Activated T-cell treated with anti-CD3 and anti-CD28 coated beads for 48 hours (primary cell): ENCODE measurements around the gene JAM3.
A peak's percentile ranks its signal among the peaks of the same experiment; 100 is the strongest.

Experiments used
- DNase-seq: peaks from one replicate; pipeline ENCODE4 v3.0.0-alpha.2; 2020; ENCODE audit warnings: low read depth

JAM3 gene

GRCh38 chr11:134039726-134040385, 29.0 kb upstream of the JAM3 start:
- DNase-seq, result no peak

DNA sequence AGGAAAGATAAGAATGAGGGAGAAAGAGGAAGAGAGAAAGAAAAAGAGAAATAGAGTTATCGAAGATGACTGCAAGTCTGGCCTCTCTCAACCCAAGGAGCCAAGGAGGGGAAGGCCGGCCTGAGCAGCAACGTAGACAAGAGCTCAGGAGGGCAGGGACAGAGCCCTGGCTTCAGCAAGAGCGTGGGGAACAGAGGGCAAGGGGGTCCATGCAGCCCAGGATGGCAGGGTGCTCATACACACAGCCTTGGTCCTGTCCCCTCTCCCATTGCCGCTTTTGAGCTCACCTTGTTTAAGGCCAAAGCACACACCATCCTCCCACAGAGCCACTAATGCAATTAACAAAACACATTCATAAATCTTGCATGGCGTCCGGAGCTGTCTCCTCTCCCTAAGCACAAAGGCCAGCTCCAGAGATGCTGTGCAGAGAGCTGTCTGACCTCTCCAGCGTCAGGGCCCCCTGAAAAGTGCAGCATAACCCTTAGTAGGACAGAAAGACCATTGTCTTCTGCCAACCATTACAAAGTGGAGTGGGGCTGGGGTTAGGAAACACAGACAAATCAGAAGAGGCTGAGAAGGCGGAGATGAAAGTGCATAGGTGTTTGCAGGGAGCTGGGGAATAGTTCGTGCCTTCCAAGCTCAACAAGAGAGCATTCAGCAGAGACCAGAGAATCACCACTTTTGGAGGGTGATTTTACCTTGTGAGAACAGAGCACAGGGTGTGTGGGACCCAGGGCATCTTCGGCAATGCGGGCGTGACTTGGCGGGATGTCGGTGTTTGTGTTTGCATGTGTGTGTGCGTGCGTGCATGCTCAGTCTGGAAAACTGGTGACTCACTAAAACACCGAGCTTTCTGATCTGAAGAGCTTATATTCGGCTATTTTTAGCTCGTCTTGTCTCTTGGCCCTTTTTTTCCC, 28.2 kb upstream of the JAM3 start:
- DNase-seq, result no peak

GRCh38 chr11:134041349-134041748, 27.5 kb upstream of the JAM3 start:
- DNase-seq, result no peak

- no peak for DNase-seq
Measured at GRCh38 chr11:134041791-134042696, 26.8 kb upstream of the JAM3 start.

GRCh38 chr11:134043821-134044420, 25.0 kb upstream of the JAM3 start:
- no peak for DNase-seq

- DNase-seq, result no peak
Measured at GRCh38 chr11:134044514-134045284, 24.2 kb upstream of the JAM3 start.

- no peak for DNase-seq
Measured at GRCh38 chr11:134045799-134046635, 22.9 kb upstream of the JAM3 start.

DNA sequence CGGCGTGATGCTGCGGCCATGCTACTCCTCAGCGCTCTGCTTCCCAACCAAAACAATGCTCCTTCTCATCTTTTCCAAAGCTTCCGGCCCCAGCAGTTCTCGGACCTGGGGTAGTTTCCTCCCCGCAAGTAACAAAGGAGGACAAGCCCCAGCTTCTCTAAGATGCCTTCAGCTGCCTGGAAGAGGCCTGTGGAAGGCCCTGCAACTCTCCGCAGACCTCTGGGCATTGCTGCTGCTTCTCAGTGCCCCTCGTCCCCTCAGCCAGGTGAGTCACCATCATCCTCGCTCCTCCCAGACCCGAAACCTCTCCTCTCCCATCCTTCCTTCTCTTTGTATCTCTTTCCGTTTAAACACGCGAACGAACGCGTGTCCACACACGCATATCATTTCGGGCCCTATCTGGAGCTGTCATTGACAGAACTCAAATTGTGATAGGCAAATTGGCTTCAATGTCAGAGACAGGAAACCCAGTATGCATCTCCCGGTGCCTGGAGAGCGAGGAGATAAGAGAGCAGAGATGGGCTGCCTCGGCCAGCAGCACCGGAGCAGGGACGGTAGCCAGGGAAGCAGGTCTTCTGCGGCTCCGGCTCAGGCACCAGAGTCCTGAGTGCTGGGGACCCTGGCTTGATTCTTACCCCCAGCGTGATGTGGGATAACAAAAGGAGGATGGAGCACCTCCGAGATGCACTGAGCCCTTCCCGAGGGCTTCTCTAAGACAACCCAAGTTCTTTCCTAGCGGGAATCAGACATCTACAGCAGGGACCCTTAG, 22.0 kb upstream of the JAM3 start:
- DNase-seq, result no peak

- no peak for DNase-seq
Measured at GRCh38 chr11:134047586-134047999, 21.3 kb upstream of the JAM3 start.

DNA sequence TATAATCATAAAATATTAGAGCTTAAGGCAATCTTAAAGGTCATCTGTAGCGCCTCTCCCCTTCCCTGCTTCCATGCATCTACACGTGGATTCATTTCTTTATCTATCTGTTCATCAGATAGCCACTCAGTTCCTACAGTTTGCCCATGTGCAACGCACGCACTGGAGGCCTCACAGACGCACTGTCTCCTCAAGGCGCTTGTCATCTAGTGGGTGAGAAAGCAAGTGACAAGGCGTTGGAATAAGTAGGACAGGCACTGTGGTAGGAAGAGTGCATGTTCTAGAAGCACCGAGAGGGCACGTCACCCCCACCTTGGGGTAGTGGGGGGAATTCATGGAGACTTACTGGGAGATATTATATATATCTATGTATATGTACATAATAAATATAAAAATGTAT, 20.8 kb upstream of the JAM3 start:
- DNase-seq, result no peak

- DNase-seq, result no peak
Measured at GRCh38 chr11:134049303-134049702, 19.6 kb upstream of the JAM3 start.

- peak; percentile 70 for DNase-seq
Measured at GRCh38 chr11:134050541-134051383, 18.1 kb upstream of the JAM3 start.

GRCh38 chr11:134052395-134052987, 16.4 kb upstream of the JAM3 start:
- no peak for DNase-seq

- DNase-seq, result no peak
Measured at GRCh38 chr11:134052988-134053945, 15.6 kb upstream of the JAM3 start.

DNA sequence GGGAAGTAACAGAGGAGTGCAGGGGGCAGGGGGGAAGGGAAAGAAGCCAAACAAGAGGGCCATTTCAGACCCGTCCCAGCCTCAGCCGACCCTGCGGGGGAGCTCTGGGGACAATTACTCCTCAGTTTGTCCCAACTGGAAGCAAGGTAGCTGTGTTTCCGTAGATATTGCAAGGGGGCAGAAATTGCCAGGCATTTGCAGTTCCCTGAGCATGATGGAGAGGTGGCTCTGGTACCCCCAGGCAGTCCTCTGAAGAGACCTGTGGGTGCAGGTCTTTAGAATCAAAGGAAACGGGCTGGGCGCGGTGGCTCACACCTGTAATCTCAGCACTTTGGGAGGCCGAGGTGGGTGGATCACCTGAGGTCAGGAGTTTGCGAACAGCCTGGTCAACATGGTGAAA, 13.8 kb upstream of the JAM3 start:
- no peak for DNase-seq

DNA sequence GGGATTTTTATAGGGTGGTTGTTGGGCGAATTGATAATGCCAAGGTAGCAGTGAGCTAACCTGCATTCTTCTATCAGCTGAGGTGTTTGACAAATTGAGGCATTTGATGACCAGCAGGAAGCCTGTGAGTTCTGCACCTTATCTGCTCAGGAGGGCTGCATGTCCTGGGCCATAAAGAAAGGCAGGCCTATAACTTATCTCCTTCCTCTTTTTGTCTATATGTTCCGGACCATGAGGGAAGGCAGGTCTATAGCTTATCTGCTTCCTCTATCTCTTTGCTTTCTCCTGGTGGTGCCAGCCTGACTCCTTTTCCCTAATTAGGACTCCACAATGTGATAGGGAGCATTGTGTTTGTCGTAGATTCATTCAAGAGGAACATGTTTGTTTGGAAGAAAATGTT, 8.6 kb upstream of the JAM3 start:
- DNase-seq, result no peak
